Body of pancreas (tissue), 4 donors: Measurements from ENCODE around the gene CBX4. TPM values are rescaled to one million over a fixed set of nuclear protein-coding genes. Genes with fewer than 3 reads are reported as not detected.

Experiments used
- ATAC-seq: fragments of 150-250 bp; one replicate; pipeline ENCODE4 v1.9.1; 2016
- DNase-seq, 4 donors: peaks; one replicate each; pipeline ENCODE4 v3.0.0-alpha.2; 2019
- H3K27ac ChIP-seq, 4 donors: fragments of 200-600 bp; sonication (generic); 1 replicate in 3 of 4; 2 replicates in 1 of 4; pipeline versions ENCODE4 v1.5.1 to v1.6.1; 2016 to 2019; ENCODE audit warnings: mild to moderate bottlenecking in 1 of 4, mixed read lengths in 1 of 4, moderate library complexity in 1 of 4
- H3K27me3 ChIP-seq, 2 donors: fragments of 200-600 bp; sonication (generic); one replicate each; pipeline ENCODE4 v1.6.0; 2016; ENCODE audit warnings: mild to moderate bottlenecking in 1 of 2
- H3K36me3 ChIP-seq, 2 donors: fragments of 200-600 bp; sonication (generic); replicated peaks in 1 of 2; 2 replicates each; pipeline ENCODE4 v1.5.1; 2016; ENCODE audit warnings: low read depth in 2 of 2; ENCODE audit not compliant: insufficient read depth in 1 of 2
- H3K4me1 ChIP-seq: fragments of 200-600 bp; sonication (generic); one replicate; pipeline ENCODE4 v1.6.0; 2016
- H3K4me3 ChIP-seq, 2 donors: fragments of 200-600 bp; sonication (generic); 1 replicate in 1 of 2; 2 replicates in 1 of 2; pipeline ENCODE4 v1.5.1; 2016 to 2019
- H3K9me3 ChIP-seq, 3 donors: fragments of 200-600 bp; sonication (generic); 1 replicate in 2 of 3; 2 replicates in 1 of 3; pipeline ENCODE4 v1.5.1; 2016
- CTCF ChIP-seq, 7 experiments: fragments of 450-650 bp in 4 of 7; fragments of 200-600 bp in 3 of 7; sonication (generic) in 3 of 7; IDR thresholded peaks; one replicate each; pipeline ENCODE4 v1.5.1; 2016 to 2019; ENCODE audit warnings: antibody characterized with exemption in 7 of 7
- POLR2A ChIP-seq, 3 donors: fragments of 450-650 bp; IDR thresholded peaks; one replicate each; pipeline ENCODE4 v1.6.1; 2016; ENCODE audit warnings: antibody characterized with exemption in 3 of 3, mild to moderate bottlenecking in 2 of 3
- WGBS, 2 donors: methylation state at CpG; one replicate each; pipeline ENCODE4 v1.1.5; 2017; 5-methylcytosine and 5-hydroxymethylcytosine counted together
- intact Hi-C: fragments of 100-400 bp; cut with DNase I; formaldehyde crosslinking; loops from one replicate; pipeline ENCODE4 v1.15.1; 2023
- total RNA-seq, 2 donors: library from RNA; depleted of rRNA; stranded (reverse); fragments of >200 nt; gene quantifications; one replicate each; pipeline ENCODE4 v1.1.0, GENCODE V29; 2016

CBX4 gene
- total RNA-seq, 2 donors from 2014 or later, result 15.6 to 17.8 TPM

- intact Hi-C loops, result no loop called here
- 33 to 40% methylated on average over 14 to 22 of the region's 24 CpGs for WGBS, 2 donors
- peaks cover 0 to 1% of the 10 kb centered on the region in 2 donors for H3K36me3 ChIP-seq
- no peak for ATAC-seq
- TF ChIP-seq POLR2A (IDR thresholded peaks at IDR 0.05), result no peak
- no peak for TF ChIP-seq CTCF (IDR thresholded peaks at IDR 0.05)
- peak overlapping the region in 3 of 4 donors; percentile 59 to 98 (median 93) for H3K27ac ChIP-seq
- H3K4me1 ChIP-seq, result peaks cover 78% of the 10 kb centered on the region
- DNase-seq, result peak; percentile 72 to 85 (median 80)
- H3K4me3 ChIP-seq, result no peak overlapping the region
- no peaks in the 10 kb centered on the region for H3K9me3 ChIP-seq
- H3K27me3 ChIP-seq, result peaks cover 0 to 11% of the 10 kb centered on the region in 2 donors
Measured at GRCh38 chr17:79835953-79836509, 3.2 kb downstream of the CBX4 start.

GRCh38 chr17:79835470-79835899 lies 3.8 kb downstream of the CBX4 start:
- peaks cover 78% of the 10 kb centered on the region for H3K4me1 ChIP-seq
- peak in 3 of 4 donors; percentile 13 to 27 (median 23) for DNase-seq

GRCh38 chr17:79834565-79835469 lies 4.4 kb downstream of the CBX4 start:
- H3K27ac ChIP-seq, result no peak overlapping the region
- 89 to 92% methylated on average over 46 to 54 of the region's 61 CpGs for WGBS, 2 donors
- no peaks in the 10 kb centered on the region for H3K27me3 ChIP-seq
- peaks cover 78% of the 10 kb centered on the region for H3K4me1 ChIP-seq
- H3K36me3 ChIP-seq, result peaks cover 0 to 1% of the 10 kb centered on the region in 2 donors
- H3K9me3 ChIP-seq, result no peaks in the 10 kb centered on the region
- ATAC-seq (no peak), DNase-seq (peak in 2 of 4 donors; percentile 28 to 41)
- no peak overlapping the region for H3K4me3 ChIP-seq
- no peak for TF ChIP-seq POLR2A (IDR thresholded peaks at IDR 0.05)
- TF ChIP-seq CTCF (IDR thresholded peaks at IDR 0.05), result peak; percentile 14 to 58 (median 51)
- intact Hi-C loops, result no loop called here

More at GRCh38 chr17:79835470-79835899, 3.8 kb downstream of the CBX4 start:
- H3K9me3 ChIP-seq, result no peaks in the 10 kb centered on the region
- no peak for ATAC-seq
- H3K27me3 ChIP-seq, result peaks cover 0 to 5% of the 10 kb centered on the region in 2 donors
- 71 to 91% methylated on average over 7 to 10 of the region's 13 CpGs for WGBS, 2 donors
- TF ChIP-seq POLR2A (IDR thresholded peaks at IDR 0.05) (no peak), CTCF (IDR thresholded peaks at IDR 0.05) (no peak)
- intact Hi-C loops, result no loop called here
- no peak overlapping the region for H3K4me3 ChIP-seq
- H3K27ac ChIP-seq, result peak overlapping the region in 2 of 4 donors; percentile 27 to 93
- peaks cover 0 to 1% of the 10 kb centered on the region in 2 donors for H3K36me3 ChIP-seq

GRCh38 chr17:79833744-79834564 lies 5.3 kb downstream of the CBX4 start:
- Histone ChIP-seq H3K36me3 (peaks cover 0 to 1% of the 10 kb centered on the region in 2 donors), H3K4me1 (peaks cover 83% of the 10 kb centered on the region), H3K27ac (no peak overlapping the region), H3K4me3 (no peak overlapping the region), H3K27me3 (no peaks in the 10 kb centered on the region), H3K9me3 (no peaks in the 10 kb centered on the region)
- WGBS, 2 donors, result 86 to 92% methylated on average over 49 to 64 of the region's 83 CpGs
- DNase-seq (peak in 2 of 4 donors; percentile 29), ATAC-seq (no peak)
- TF ChIP-seq POLR2A (IDR thresholded peaks at IDR 0.05) (no peak), CTCF (IDR thresholded peaks at IDR 0.05) (no peak)
- intact Hi-C loops, result no loop called here
